HL-60/S4 treated with phorbol 12-myristate 13-acetate at 8.2 ng/mL for 4 days and 3 days (cell line): ENCODE measurements around the gene SPG11.
"Not testable (repeated sequence)": the region's sequence is repeated elsewhere in the genome, so short reads cannot be mapped to it uniquely, and the experiment has no call there.

ENCODE experiments used
- in situ Hi-C: fragments of 300-500 bp; cut with MboI; formaldehyde crosslinking; loops from 2 replicates; pipeline ENCODE4 v1.15.0; 2022; ENCODE audit warnings: low sequenced_read_pairs

The SPG11 gene, protein sequence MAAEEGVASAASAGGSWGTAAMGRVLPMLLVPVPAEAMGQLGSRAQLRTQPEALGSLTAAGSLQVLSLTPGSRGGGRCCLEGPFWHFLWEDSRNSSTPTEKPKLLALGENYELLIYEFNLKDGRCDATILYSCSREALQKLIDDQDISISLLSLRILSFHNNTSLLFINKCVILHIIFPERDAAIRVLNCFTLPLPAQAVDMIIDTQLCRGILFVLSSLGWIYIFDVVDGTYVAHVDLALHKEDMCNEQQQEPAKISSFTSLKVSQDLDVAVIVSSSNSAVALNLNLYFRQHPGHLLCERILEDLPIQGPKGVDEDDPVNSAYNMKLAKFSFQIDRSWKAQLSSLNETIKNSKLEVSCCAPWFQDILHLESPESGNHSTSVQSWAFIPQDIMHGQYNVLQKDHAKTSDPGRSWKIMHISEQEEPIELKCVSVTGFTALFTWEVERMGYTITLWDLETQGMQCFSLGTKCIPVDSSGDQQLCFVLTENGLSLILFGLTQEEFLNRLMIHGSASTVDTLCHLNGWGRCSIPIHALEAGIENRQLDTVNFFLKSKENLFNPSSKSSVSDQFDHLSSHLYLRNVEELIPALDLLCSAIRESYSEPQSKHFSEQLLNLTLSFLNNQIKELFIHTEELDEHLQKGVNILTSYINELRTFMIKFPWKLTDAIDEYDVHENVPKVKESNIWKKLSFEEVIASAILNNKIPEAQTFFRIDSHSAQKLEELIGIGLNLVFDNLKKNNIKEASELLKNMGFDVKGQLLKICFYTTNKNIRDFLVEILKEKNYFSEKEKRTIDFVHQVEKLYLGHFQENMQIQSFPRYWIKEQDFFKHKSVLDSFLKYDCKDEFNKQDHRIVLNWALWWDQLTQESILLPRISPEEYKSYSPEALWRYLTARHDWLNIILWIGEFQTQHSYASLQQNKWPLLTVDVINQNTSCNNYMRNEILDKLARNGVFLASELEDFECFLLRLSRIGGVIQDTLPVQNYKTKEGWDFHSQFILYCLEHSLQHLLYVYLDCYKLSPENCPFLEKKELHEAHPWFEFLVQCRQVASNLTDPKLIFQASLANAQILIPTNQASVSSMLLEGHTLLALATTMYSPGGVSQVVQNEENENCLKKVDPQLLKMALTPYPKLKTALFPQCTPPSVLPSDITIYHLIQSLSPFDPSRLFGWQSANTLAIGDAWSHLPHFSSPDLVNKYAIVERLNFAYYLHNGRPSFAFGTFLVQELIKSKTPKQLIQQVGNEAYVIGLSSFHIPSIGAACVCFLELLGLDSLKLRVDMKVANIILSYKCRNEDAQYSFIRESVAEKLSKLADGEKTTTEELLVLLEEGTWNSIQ (N-terminal part only)

DNA sequence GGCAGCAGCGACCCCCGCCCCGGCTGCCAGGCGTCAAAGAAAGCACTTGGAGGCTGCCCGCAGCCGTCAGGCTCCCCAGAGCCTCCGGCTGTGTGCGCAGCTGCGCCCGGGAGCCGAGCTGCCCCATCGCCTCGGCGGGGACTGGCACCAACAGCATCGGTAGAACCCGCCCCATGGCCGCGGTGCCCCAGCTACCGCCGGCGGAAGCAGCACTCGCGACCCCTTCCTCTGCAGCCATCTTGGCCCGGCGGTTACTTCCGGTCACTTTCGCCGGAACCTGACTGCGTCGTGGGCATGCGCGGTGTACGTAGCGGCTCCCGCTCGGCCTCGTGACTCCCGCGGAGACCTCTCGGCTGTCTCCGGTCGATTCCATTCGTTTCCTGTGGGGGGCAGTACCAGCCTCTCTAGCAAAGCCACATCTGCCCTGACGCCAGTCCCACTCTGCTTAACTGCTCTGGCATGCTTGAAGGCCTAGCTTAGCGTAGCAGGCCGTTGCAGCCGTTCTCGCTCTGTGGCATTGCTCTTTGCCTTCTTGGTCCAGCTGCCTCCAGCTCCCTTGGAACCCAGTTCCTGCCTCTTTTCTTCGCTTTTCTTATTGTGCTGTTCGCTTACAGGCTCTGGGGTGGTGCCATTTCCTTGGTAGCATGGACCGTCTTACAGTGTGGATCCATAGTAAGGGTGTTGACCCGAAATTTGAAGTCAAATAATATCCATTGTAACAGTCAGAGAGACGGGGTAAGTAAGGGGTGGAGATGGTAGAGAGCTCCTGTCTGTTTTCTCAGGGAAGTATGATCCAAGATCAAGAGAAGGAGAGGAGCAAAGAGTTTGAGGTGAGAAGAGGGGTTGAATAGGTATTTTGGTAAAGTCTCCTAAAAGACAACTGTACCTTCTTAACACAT is at the start of gene SPG11:
SPG11 (minus strand) TSS at position 253 of the 899 bp plus-strand sequence; CDS start at position 238, 15 bp downstream.
- in situ Hi-C loops = no loop called here

DNA sequence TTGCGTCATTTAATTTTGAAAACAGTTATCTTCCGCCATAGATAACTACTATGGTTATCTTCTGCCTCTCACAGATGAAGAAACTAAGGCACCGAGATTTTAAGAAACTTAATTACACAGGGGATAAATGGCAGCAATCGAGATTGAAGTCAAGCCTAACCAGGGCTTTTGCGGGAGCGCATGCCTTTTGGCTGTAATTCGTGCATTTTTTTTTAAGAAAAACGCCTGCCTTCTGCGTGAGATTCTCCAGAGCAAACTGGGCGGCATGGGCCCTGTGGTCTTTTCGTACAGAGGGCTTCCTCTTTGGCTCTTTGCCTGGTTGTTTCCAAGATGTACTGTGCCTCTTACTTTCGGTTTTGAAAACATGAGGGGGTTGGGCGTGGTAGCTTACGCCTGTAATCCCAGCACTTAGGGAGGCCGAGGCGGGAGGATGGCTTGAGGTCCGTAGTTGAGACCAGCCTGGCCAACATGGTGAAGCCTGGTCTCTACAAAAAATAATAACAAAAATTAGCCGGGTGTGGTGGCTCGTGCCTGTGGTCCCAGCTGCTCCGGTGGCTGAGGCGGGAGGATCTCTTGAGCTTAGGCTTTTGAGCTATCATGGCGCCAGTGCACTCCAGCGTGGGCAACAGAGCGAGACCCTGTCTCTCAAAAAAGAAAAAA is 49.0 kb upstream of the SPG11 start:
- in situ Hi-C loops = no loop called here

DNA sequence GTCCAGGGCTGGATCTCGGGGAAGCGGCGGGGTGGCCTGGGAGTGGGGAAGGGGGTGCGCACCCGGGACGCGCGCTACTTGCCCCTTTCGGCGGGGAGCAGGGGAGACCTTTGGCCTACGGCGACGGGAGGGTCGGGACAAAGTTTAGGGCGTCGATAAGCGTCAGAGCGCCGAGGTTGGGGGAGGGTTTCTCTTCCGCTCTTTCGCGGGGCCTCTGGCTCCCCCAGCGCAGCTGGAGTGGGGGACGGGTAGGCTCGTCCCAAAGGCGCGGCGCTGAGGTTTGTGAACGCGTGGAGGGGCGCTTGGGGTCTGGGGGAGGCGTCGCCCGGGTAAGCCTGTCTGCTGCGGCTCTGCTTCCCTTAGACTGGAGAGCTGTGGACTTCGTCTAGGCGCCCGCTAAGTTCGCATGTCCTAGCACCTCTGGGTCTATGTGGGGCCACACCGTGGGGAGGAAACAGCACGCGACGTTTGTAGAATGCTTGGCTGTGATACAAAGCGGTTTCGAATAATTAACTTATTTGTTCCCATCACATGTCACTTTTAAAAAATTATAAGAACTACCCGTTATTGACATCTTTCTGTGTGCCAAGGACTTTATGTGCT is 48.4 kb upstream of the SPG11 start:
- in situ Hi-C loops = no loop called here

DNA sequence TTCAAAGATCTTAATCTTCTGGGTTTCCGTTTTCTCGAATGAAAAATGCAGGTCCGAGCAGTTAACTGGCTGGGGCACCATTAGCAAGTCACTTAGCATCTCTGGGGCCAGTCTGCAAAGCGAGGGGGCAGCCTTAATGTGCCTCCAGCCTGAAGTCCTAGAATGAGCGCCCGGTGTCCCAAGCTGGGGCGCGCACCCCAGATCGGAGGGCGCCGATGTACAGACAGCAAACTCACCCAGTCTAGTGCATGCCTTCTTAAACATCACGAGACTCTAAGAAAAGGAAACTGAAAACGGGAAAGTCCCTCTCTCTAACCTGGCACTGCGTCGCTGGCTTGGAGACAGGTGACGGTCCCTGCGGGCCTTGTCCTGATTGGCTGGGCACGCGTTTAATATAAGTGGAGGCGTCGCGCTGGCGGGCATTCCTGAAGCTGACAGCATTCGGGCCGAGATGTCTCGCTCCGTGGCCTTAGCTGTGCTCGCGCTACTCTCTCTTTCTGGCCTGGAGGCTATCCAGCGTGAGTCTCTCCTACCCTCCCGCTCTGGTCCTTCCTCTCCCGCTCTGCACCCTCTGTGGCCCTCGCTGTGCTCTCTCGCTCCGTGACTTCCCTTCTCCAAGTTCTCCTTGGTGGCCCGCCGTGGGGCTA is 47.8 kb upstream of the SPG11 start, which contains the start of the genes B2M and PATL2:
B2M (plus strand) TSS at position 422 of the 647 bp plus-strand sequence; CDS start at position 452, 30 bp downstream.
PATL2 (minus strand) TSS at position 228 of the 647 bp plus-strand sequence. CDS start 34,833 bp downstream, outside the sequence.
- in situ Hi-C loops = no loop called here

GRCh38 chr15:44710236-44711095 is 47.0 kb upstream of the SPG11 start:
- in situ Hi-C loops = no loop called here

DNA sequence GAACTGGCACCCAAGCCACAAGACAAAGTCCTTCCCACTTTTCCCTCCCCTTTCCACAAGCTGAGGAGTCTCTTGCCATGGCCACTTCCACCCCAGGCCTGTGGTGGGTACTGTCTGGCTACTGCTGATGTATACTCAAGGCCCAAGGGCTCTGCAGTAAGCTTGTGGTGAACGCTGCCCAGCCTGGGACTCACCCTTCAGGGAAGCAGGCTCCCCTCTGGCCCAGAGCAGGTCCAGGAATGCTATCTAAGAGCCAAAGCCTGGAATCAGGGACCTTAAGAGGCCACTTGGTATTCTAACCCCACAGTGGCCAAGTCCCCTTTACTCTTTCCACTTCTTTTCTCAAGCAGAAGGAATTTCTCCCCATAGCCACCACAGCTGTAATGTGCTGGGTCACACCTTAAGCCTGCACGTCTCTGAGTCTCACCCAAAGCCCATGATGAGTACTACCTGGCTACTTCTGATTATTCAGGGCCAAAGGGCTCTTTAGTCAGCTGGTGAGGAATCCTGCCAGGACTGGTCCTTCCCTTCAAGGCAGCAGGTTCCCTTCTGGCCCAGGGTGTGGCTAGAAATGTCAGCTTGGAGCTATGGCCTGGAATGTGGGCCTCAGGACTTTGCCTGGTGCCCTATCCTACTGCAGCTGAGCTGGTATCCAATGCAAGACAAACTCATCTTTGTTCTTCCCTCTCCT is 43.6 kb upstream of the SPG11 start:
- in situ Hi-C loops = no loop called here

- in situ Hi-C loops = no loop called here
These were observed 42.9 kb upstream of the SPG11 start for GRCh38 chr15:44706401-44706800.

- in situ Hi-C loops = no loop called here
These were observed 42.5 kb upstream of the SPG11 start for GRCh38 chr15:44705986-44706385.

- in situ Hi-C loops = not testable (repeated sequence)
These were observed 37.2 kb upstream of the SPG11 start for GRCh38 chr15:44700676-44701075.

DNA sequence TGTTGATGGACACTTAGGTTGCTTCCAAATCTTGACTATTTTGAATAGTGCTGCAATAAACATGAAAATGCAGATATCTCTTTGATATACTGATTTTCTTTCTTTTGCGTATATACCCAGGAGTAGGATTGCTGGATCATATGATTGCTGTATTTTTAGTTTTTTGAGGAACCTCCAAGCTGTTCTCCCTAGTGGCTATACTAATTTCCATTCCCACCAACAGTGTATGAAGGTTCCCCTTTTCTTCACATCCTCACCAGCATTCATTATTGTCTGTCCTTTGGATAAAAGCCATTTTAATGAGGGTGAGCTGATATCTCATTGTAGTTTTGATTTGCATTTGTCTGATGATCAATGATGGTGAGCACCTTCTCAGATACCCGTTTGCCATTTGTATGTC is 35.2 kb upstream of the SPG11 start:
- in situ Hi-C loops = no loop called here

- in situ Hi-C loops = no loop called here
These were observed 33.6 kb upstream of the SPG11 start for GRCh38 chr15:44697014-44697413.

DNA sequence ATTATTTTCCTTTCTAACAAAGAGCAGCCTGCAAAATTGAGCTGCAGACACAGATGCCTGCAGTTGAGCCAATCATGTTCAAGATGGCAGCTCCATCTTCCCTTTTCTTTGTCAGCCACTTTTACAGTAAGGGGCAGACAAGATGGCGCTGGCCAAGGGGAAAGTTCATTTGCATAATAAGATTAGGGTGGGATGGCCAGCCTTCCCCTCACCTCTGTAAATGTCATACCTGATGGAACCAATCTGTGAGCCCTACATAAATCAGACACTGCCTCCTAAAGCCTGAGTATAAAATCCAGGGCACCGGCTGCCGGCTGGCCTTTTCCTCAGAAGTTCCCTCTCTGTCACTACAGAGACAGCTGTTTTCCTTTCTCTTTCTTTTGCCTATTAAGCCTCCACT is 31.8 kb upstream of the SPG11 start:
- in situ Hi-C loops = no loop called here

GRCh38 chr15:44694416-44694815 is 31.0 kb upstream of the SPG11 start:
- in situ Hi-C loops = no loop called here

GRCh38 chr15:44692659-44693058 is 29.2 kb upstream of the SPG11 start:
- in situ Hi-C loops = no loop called here

DNA sequence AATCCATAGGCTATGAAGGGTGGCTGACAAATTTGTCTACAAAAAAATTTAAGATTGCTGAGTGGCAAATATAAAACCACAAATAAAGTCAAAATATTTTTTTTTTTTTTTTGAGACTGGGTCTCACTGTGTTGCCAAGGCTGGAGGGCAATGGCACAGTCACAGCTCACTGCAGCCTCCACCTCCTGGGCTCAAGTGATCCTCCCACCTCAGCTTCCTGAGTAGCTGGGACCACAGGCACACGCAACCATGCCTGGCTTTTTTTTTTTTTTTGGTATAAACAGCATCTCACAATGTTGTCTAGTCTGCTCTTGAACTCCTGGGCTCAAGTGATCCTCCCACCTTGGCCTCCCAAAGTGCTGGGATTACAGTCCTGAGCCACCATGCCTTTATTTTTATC is 26.8 kb upstream of the SPG11 start:
- in situ Hi-C loops = not testable (repeated sequence)

DNA sequence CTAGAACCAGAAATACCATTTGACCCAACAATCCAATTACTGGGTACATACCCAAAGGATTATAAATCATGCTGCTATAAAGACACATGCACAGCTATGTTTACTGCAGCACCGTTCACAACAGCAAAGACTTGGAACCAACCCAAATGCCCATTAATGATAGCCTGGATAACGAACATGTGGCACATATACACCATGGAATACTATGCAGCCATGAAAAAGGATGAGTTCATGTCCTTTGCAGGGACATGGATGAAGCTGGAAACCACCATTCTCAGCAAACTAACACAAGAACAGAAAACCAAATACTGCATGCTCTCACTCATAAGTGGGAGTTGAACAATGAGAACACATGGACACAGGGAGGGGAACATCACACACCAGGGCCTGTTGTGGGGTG is 25.9 kb upstream of the SPG11 start:
- in situ Hi-C loops = not testable (repeated sequence)
